Suppressor macrophage (primary cell): ENCODE data around the gene DST.

Experiments
- DNase-seq, 4 experiments: peaks; one replicate each; pipeline ENCODE4 v3.0.0-alpha.2; 2020 to 2022

DST gene

GRCh38 chr6:56535626-56536025 is 107.1 kb downstream of the DST start:
- DNase-seq, result no peak

GRCh38 chr6:56534680-56535419 is 107.8 kb downstream of the DST start:
- DNase-seq, result no peak

GRCh38 chr6:56532766-56533551 is 109.7 kb downstream of the DST start:
- DNase-seq, result no peak

GRCh38 chr6:56531839-56532595 is 110.7 kb downstream of the DST start:
- DNase-seq, result no peak

GRCh38 chr6:56529594-56530191 is 113.0 kb downstream of the DST start:
- no peak for DNase-seq

GRCh38 chr6:56528412-56528841 is 114.3 kb downstream of the DST start:
- no peak for DNase-seq

GRCh38 chr6:56527934-56528333 is 114.8 kb downstream of the DST start:
- DNase-seq, result no peak

GRCh38 chr6:56526860-56527544 is 115.7 kb downstream of the DST start:
- no peak for DNase-seq

- DNase-seq, result no peak
These were observed 116.5 kb downstream of the DST start for GRCh38 chr6:56525974-56526789.

GRCh38 chr6:56524891-56525703 is 117.6 kb downstream of the DST start:
- no peak for DNase-seq

GRCh38 chr6:56522495-56523270 is 120.0 kb downstream of the DST start:
- no peak for DNase-seq

- no peak for DNase-seq
These were observed 120.7 kb downstream of the DST start for GRCh38 chr6:56521976-56522375.

- DNase-seq, result no peak
These were observed 121.2 kb downstream of the DST start for GRCh38 chr6:56521454-56521853.

- DNase-seq, result no peak
These were observed 122.5 kb downstream of the DST start for GRCh38 chr6:56520218-56520617.

GRCh38 chr6:56518995-56519767 is 123.5 kb downstream of the DST start:
- DNase-seq, result no peak

- peak in 2 of 4 experiments; percentile 7 to 13 for DNase-seq
These were observed 125.4 kb downstream of the DST start for GRCh38 chr6:56517155-56517745.

- no peak for DNase-seq
These were observed 126.7 kb downstream of the DST start for GRCh38 chr6:56516003-56516402.
